ENCODE data around the gene WAC.

Gene WAC

GRCh38 chr10:28587970-28588290 lies 55.0 kb downstream of the WAC start:
- no peak overlapping the region for H3K4me2 ChIP-seq (ENCODE audit: low read length)
- no peaks in the 10 kb centered on the region for H3K9me2 ChIP-seq (ENCODE audit: low read depth, low read length)
- no peaks in the 10 kb centered on the region for H3K4me1 ChIP-seq (ENCODE audit: insufficient read depth, low read length, severe bottlenecking)
- H3K79me2 ChIP-seq (ENCODE audit: insufficient read depth, low read length), result peaks cover 53% of the 10 kb centered on the region
- H3F3A ChIP-seq (ENCODE audit: insufficient read depth, low read length), result no peaks in the 10 kb centered on the region
- TF ChIP-seq EZH2 (IDR thresholded peaks at IDR 0.05; ENCODE audit: borderline replicate concordance, low read length) (no peak), CTCF (IDR thresholded peaks at IDR 0.05; ENCODE audit: low read length) (no peak)
- H4K20me1 ChIP-seq (ENCODE audit: insufficient read depth, low read length), result peaks cover 5% of the 10 kb centered on the region; the same call in 1 of the 2 replicates
- H3K9ac ChIP-seq (ENCODE audit: low read length), result no peak overlapping the region
- no peak overlapping the region for H3K27ac ChIP-seq (ENCODE audit: low read depth, low read length, poor library complexity, severe bottlenecking)
- no peak overlapping the region for H2AFZ ChIP-seq (ENCODE audit: low read length)
- H3K9me3 ChIP-seq (ENCODE audit: low read length), result no peaks in the 10 kb centered on the region
- H3K36me3 ChIP-seq (ENCODE audit: insufficient read depth, low read length), result peaks cover 99% of the 10 kb centered on the region
- H3K4me3 ChIP-seq (ENCODE audit: low read depth, low read length, poor library complexity, severe bottlenecking), result no peak overlapping the region
- no peaks in the 10 kb centered on the region for H3K27me3 ChIP-seq (ENCODE audit: insufficient read depth, low read length)

- no peaks in the 10 kb centered on the region for H3F3A ChIP-seq (ENCODE audit: insufficient read depth, low read length)
- peaks cover 73% of the 10 kb centered on the region for H3K79me2 ChIP-seq (ENCODE audit: insufficient read depth, low read length)
- H3K9me3 ChIP-seq (ENCODE audit: low read length), result no peaks in the 10 kb centered on the region
- no peak overlapping the region for H3K27ac ChIP-seq (ENCODE audit: low read depth, low read length, poor library complexity, severe bottlenecking)
- no peak overlapping the region for H3K4me2 ChIP-seq (ENCODE audit: low read length)
- H3K36me3 ChIP-seq (ENCODE audit: insufficient read depth, low read length), result peaks cover 97% of the 10 kb centered on the region
- no peaks in the 10 kb centered on the region for H3K9me2 ChIP-seq (ENCODE audit: low read depth, low read length)
- no peaks in the 10 kb centered on the region for H3K27me3 ChIP-seq (ENCODE audit: insufficient read depth, low read length)
- no peaks in the 10 kb centered on the region for H3K4me1 ChIP-seq (ENCODE audit: insufficient read depth, low read length, severe bottlenecking)
- no peak overlapping the region for H3K4me3 ChIP-seq (ENCODE audit: low read depth, low read length, poor library complexity, severe bottlenecking)
- H3K9ac ChIP-seq (ENCODE audit: low read length), result no peak overlapping the region
- peaks cover 5% of the 10 kb centered on the region; the same call in 1 of the 2 replicates for H4K20me1 ChIP-seq (ENCODE audit: insufficient read depth, low read length)
- TF ChIP-seq CTCF (IDR thresholded peaks at IDR 0.05; ENCODE audit: low read length) (no peak), EZH2 (IDR thresholded peaks at IDR 0.05; ENCODE audit: borderline replicate concordance, low read length) (no peak)
- H2AFZ ChIP-seq (ENCODE audit: low read length), result no peak overlapping the region
These were observed 60.0 kb downstream of the WAC start for GRCh38 chr10:28592953-28593352.

GRCh38 chr10:28593811-28594210 lies 60.9 kb downstream of the WAC start:
- H4K20me1 ChIP-seq (ENCODE audit: insufficient read depth, low read length), result 0 out of 2 replicates have a peak, but pooled peaks cover 3% of the 10 kb centered on the region
- peaks cover 72% of the 10 kb centered on the region for H3K79me2 ChIP-seq (ENCODE audit: insufficient read depth, low read length)
- no peaks in the 10 kb centered on the region for H3K9me2 ChIP-seq (ENCODE audit: low read depth, low read length)
- H2AFZ ChIP-seq (ENCODE audit: low read length), result no peak overlapping the region
- peaks cover 98% of the 10 kb centered on the region for H3K36me3 ChIP-seq (ENCODE audit: insufficient read depth, low read length)
- no peak overlapping the region for H3K4me2 ChIP-seq (ENCODE audit: low read length)
- TF ChIP-seq EZH2 (IDR thresholded peaks at IDR 0.05; ENCODE audit: borderline replicate concordance, low read length) (no peak), CTCF (IDR thresholded peaks at IDR 0.05; ENCODE audit: low read length) (no peak)
- no peak overlapping the region for H3K9ac ChIP-seq (ENCODE audit: low read length)
- no peaks in the 10 kb centered on the region for H3K9me3 ChIP-seq (ENCODE audit: low read length)
- no peaks in the 10 kb centered on the region for H3K4me1 ChIP-seq (ENCODE audit: insufficient read depth, low read length, severe bottlenecking)
- H3K27me3 ChIP-seq (ENCODE audit: insufficient read depth, low read length), result no peaks in the 10 kb centered on the region
- H3K4me3 ChIP-seq (ENCODE audit: low read depth, low read length, poor library complexity, severe bottlenecking), result no peak overlapping the region
- H3F3A ChIP-seq (ENCODE audit: insufficient read depth, low read length), result no peaks in the 10 kb centered on the region
- no peak overlapping the region for H3K27ac ChIP-seq (ENCODE audit: low read depth, low read length, poor library complexity, severe bottlenecking)
